ENCODE data around the gene CD151.

The CD151 gene

GRCh38 chr11:794013-794765, 38.6 kb upstream of the CD151 start:
- H3K4me1 ChIP-seq (ENCODE audit: insufficient read depth, poor library complexity, severe bottlenecking): peaks cover 2% of the 10 kb centered on the region
- no peak for DNase-seq (ENCODE audit: low spot score)
- TF ChIP-seq CTCF (IDR thresholded peaks at IDR 0.05; ENCODE audit: poor library complexity, severe bottlenecking): no peak

GRCh38 chr11:794766-795633, 37.8 kb upstream of the CD151 start:
- DNase-seq (ENCODE audit: low spot score): no peak
- Histone ChIP-seq H3K4me1 (ENCODE audit: insufficient read depth, poor library complexity, severe bottlenecking) (peaks cover 2% of the 10 kb centered on the region), H3K27me3 (ENCODE audit: insufficient read depth, poor library complexity, severe bottlenecking) (no peaks in the 10 kb centered on the region), H3K4me3 (ENCODE audit: severe bottlenecking) (peak overlapping the region; percentile 69), H3K27ac (ENCODE audit: poor library complexity, severe bottlenecking) (peak overlapping the region; percentile 70), H3K36me3 (ENCODE audit: low read depth) (peaks cover 7% of the 10 kb centered on the region; the same call in 1 of the 2 replicates), H3K9me3 (ENCODE audit: severe bottlenecking) (no peaks in the 10 kb centered on the region)
- peak; percentile 6; the same call in 1 of the 3 replicates for ATAC-seq (ENCODE audit: low read depth)
- no peak for TF ChIP-seq CTCF (IDR thresholded peaks at IDR 0.05; ENCODE audit: poor library complexity, severe bottlenecking)

More at GRCh38 chr11:794013-794765, 38.6 kb upstream of the CD151 start:
- ATAC-seq (ENCODE audit: low read depth): no peak
- peak overlapping the region; percentile 70 for H3K27ac ChIP-seq (ENCODE audit: poor library complexity, severe bottlenecking)
- H3K9me3 ChIP-seq (ENCODE audit: severe bottlenecking): no peaks in the 10 kb centered on the region
- H3K4me3 ChIP-seq (ENCODE audit: severe bottlenecking): no peak overlapping the region
- H3K27me3 ChIP-seq (ENCODE audit: insufficient read depth, poor library complexity, severe bottlenecking): peaks cover 6% of the 10 kb centered on the region
- H3K36me3 ChIP-seq (ENCODE audit: low read depth): peaks cover 7% of the 10 kb centered on the region; the same call in 1 of the 2 replicates

DNA sequence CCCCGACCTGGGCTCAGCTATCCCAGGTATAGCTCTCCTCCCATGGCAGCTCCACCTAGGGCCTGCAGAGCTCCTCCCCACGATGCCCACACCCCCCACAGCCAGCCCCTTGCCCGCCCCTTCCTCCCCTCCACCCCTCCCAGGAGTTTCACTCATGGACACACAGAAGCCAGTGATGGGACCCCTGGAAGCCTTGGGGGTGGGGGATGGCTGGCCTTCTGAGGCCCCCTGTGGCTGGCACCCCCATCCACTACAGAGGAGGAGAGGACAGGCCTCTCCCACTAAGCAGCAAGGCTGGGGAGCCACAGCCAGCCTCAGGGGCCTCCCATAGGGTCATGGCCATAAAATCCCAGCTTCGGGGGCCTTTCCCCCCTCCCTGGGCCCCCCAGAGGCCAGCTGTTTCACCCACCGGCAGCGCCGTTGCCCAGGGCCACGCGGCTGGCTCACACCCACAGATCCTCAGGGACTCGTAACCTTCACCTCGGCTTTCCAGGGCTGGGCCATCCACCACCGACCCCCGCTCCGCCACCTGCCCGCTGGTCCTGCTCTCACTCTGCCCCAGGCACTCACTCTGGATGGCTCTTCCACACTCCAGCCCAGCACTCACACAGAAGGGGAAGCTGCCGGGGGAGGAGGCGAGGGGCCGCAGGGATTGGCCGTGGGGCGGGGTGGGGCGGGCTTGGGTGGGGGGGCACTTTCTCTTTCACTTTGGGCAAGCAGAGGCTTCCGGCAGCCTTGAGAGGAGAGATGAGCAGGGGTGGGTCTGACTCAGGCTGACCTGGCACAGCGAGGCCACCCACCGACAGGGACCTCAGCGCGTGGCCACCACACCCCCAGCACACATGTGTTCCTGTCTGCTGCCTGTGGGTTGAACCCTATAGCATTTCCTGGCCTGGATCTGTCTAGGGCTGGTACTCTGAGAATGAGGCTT, 36.9 kb upstream of the CD151 start:
- H3K27ac ChIP-seq (ENCODE audit: poor library complexity, severe bottlenecking): peak overlapping the region; percentile 70
- H3K4me1 ChIP-seq (ENCODE audit: insufficient read depth, poor library complexity, severe bottlenecking): peaks cover 2% of the 10 kb centered on the region
- no peak for TF ChIP-seq CTCF (IDR thresholded peaks at IDR 0.05; ENCODE audit: poor library complexity, severe bottlenecking)
- peaks cover 7% of the 10 kb centered on the region; the same call in 1 of the 2 replicates for H3K36me3 ChIP-seq (ENCODE audit: low read depth)
- H3K4me3 ChIP-seq (ENCODE audit: severe bottlenecking): peak overlapping the region; percentile 69
- DNase-seq (ENCODE audit: low spot score) (no peak), ATAC-seq (ENCODE audit: low read depth) (peak; percentile 52)
- no peaks in the 10 kb centered on the region for H3K27me3 ChIP-seq (ENCODE audit: insufficient read depth, poor library complexity, severe bottlenecking)
- no peaks in the 10 kb centered on the region for H3K9me3 ChIP-seq (ENCODE audit: severe bottlenecking)

GRCh38 chr11:796565-797295, 36.0 kb upstream of the CD151 start:
- peaks cover 10% of the 10 kb centered on the region; the same call in 1 of the 2 replicates for H3K36me3 ChIP-seq (ENCODE audit: low read depth)
- TF ChIP-seq CTCF (IDR thresholded peaks at IDR 0.05; ENCODE audit: poor library complexity, severe bottlenecking): no peak
- no peaks in the 10 kb centered on the region for H3K9me3 ChIP-seq (ENCODE audit: severe bottlenecking)
- peak overlapping the region; percentile 70 for H3K27ac ChIP-seq (ENCODE audit: poor library complexity, severe bottlenecking)
- peak overlapping the region; percentile 69 for H3K4me3 ChIP-seq (ENCODE audit: severe bottlenecking)
- H3K27me3 ChIP-seq (ENCODE audit: insufficient read depth, poor library complexity, severe bottlenecking): no peaks in the 10 kb centered on the region
- peaks cover 2% of the 10 kb centered on the region for H3K4me1 ChIP-seq (ENCODE audit: insufficient read depth, poor library complexity, severe bottlenecking)
- ATAC-seq (ENCODE audit: low read depth): no peak
- DNase-seq (ENCODE audit: low spot score): no peak

Data from RWPE2 (cell line).